ENCODE data around the gene SLC24A4.
"Not testable (repeated sequence)": the region's sequence is repeated elsewhere in the genome, so short reads cannot be mapped to it uniquely, and the experiment has no call there.

SLC24A4 gene

DNA sequence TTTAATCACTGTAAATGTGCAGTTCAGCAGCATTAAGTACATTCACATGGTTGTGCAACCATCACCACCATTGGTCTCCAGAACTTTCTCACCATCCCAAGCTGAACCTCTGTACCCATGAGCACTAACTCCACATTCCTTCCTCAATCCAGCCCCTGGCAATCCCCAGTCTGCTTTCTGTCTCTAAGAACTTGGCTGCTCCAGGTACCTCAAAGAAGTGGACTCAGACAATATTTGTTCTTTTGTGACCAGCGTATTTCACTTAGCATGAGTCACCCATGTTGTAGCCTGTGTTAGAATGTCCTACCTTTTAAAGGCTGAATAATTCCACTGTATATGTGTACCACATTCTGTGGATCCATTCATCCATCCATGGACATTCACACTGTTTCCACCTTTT lies 64.6 kb downstream of the SLC24A4 start:
- Histone ChIP-seq H3K27me3 (ENCODE audit: insufficient read depth, low read length) (peaks cover 8% of the 10 kb centered on the region; the same call in 1 of the 2 replicates), H3K36me3 (ENCODE audit: insufficient read depth, low read length) (no peaks in the 10 kb centered on the region), H3K79me2 (ENCODE audit: control insufficient read depth, insufficient read depth, low read length, unreplicated experiment) (no peaks in the 10 kb centered on the region)

DNA sequence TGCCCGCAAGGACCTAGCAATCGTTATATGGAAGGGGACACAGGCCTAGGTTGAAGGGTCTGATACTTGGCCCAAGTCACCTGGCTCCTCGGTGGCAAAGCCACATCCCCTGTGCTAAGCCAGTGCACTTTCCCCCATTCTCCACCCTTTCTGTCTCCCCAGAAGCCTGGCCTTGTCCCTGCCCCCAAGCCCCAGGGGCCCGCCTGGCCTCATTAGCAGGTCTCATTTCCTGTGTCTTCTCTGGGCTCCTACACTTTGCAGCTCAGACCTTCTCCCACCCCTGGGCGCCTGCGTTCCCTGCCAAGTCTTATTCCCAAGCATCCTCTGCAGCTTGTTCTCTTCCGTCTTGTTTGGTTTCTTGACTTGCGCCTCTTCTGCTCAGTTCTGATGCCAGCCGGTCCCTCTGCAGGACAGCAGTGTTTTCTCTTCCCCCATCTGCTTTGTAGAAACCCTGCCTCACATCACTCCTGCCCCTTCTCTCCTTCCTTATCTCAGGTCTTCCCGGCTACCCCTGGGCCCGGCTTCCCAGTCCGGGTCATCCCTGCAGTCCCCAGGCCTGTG lies 66.7 kb downstream of the SLC24A4 start:
- H3K79me2 ChIP-seq (ENCODE audit: control insufficient read depth, insufficient read depth, low read length, unreplicated experiment) = no peaks in the 10 kb centered on the region
- no peaks in the 10 kb centered on the region for H3K36me3 ChIP-seq (ENCODE audit: insufficient read depth, low read length)
- no peak overlapping the region for H3K27ac ChIP-seq (ENCODE audit: low read depth, low read length)
- no peak overlapping the region for H2AFZ ChIP-seq (ENCODE audit: low read length, unreplicated experiment)
- H3K4me3 ChIP-seq (ENCODE audit: low read depth, low read length) = no peak overlapping the region
- H3K4me1 ChIP-seq (ENCODE audit: control insufficient read depth, insufficient read depth, low read length, unreplicated experiment) = no peaks in the 10 kb centered on the region
- peaks cover 8% of the 10 kb centered on the region; the same call in 1 of the 2 replicates for H3K27me3 ChIP-seq (ENCODE audit: insufficient read depth, low read length)

More for the DNA sequence above, 64.6 kb downstream of the SLC24A4 start:
- H2AFZ ChIP-seq (ENCODE audit: low read length, unreplicated experiment) = no peak overlapping the region
- no peak overlapping the region for H3K4me3 ChIP-seq (ENCODE audit: low read depth, low read length)
- no peak overlapping the region for H3K27ac ChIP-seq (ENCODE audit: low read depth, low read length)
- no peaks in the 10 kb centered on the region for H3K4me1 ChIP-seq (ENCODE audit: control insufficient read depth, insufficient read depth, low read length, unreplicated experiment)

DNA sequence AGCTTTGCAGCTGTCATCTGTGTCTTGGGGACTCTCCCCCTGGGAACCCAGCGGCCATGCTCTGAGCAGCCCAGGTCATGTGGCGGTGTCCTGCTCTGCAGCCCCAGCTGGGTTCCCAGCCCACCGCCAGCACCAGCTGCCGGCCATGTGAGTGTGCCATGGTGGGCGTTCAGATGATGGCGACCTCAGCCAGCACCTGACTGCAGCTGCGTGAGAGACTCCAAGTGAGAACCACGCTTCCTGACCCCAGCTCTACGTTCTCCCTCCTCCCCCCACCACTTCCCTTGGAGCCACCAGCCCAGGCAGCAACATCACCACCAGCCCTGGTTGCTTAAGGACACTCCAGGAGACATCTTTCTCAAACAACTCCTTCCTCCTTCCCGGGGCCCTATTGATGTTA lies 68.8 kb downstream of the SLC24A4 start:
- no peaks in the 10 kb centered on the region for H3K36me3 ChIP-seq (ENCODE audit: insufficient read depth, low read length)
- H3K4me1 ChIP-seq (ENCODE audit: control insufficient read depth, insufficient read depth, low read length, unreplicated experiment) = peaks cover 2% of the 10 kb centered on the region
- no peaks in the 10 kb centered on the region for H3K79me2 ChIP-seq (ENCODE audit: control insufficient read depth, insufficient read depth, low read length, unreplicated experiment)
- no peak overlapping the region for H2AFZ ChIP-seq (ENCODE audit: low read length, unreplicated experiment)
- H3K27me3 ChIP-seq (ENCODE audit: insufficient read depth, low read length) = no peaks in the 10 kb centered on the region
- no peak overlapping the region for H3K27ac ChIP-seq (ENCODE audit: low read depth, low read length)
- H3K4me3 ChIP-seq (ENCODE audit: low read depth, low read length) = no peak overlapping the region

DNA sequence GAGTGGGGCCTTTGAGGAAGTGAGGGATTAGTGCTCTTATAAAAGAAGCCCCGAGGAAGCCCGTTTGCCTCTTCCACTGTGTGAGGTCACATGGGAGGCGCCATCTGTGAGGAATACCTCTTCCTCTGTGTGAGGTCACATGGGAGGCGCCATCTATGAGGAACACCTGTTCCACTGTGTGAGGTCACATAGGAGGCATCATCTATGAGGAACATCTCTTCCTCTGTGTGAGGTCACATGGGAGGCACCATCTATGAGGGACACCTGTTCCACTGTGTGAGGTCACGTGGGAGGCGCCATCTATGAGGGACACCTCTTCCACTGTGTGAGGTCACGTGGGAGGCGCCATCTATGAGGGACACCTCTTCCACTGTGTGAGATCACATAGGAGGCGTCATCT lies 69.7 kb downstream of the SLC24A4 start:
- H3K4me3 ChIP-seq (ENCODE audit: low read depth, low read length) = no peak overlapping the region
- no peaks in the 10 kb centered on the region for H3K36me3 ChIP-seq (ENCODE audit: insufficient read depth, low read length)
- H3K27me3 ChIP-seq (ENCODE audit: insufficient read depth, low read length) = no peaks in the 10 kb centered on the region
- no peak overlapping the region for H3K27ac ChIP-seq (ENCODE audit: low read depth, low read length)
- peaks cover 12% of the 10 kb centered on the region for H3K4me1 ChIP-seq (ENCODE audit: control insufficient read depth, insufficient read depth, low read length, unreplicated experiment)
- H3K79me2 ChIP-seq (ENCODE audit: control insufficient read depth, insufficient read depth, low read length, unreplicated experiment) = no peaks in the 10 kb centered on the region
- H2AFZ ChIP-seq (ENCODE audit: low read length, unreplicated experiment) = no peak overlapping the region

DNA sequence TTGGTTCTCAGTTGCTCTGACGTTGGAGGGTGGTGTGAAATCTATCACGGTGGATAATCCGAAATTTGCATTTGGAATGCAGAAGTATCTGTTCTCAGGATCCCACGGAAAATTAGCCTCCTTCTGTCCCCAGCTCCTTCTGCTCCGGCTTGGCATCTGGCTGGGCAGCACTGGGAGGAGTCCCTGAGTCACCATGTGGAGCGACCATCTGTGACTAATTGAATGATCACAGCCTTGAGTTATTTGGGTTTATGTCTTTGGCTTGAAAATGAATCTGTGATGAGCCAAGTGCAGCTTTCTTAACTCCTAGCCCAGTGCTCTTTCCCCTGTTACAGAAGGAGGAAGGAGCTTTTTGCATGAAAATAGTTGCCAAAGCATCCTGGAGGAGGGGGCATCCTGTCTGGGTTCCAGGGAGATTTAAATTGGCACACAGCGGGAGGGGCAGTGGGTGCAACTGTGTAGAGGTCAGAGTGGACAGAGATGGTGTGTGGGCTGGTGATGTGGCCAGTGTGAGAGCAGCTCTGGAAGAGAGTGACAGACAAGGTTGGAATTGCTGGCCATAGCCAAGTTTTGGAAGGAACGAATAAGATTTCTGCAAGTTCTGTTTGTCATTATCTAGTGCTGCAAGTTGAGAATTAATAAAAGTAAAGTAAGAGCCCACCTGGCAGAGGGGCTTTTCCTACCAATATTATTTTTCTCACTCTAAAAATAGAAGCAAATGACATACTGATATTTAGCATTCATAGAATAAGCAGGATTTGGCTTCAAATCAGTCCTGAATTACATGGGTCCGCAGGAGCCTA lies 74.4 kb downstream of the SLC24A4 start:
- no peak overlapping the region for H3K4me3 ChIP-seq (ENCODE audit: low read depth, low read length)
- H3K27ac ChIP-seq (ENCODE audit: low read depth, low read length) = no peak overlapping the region

DNA sequence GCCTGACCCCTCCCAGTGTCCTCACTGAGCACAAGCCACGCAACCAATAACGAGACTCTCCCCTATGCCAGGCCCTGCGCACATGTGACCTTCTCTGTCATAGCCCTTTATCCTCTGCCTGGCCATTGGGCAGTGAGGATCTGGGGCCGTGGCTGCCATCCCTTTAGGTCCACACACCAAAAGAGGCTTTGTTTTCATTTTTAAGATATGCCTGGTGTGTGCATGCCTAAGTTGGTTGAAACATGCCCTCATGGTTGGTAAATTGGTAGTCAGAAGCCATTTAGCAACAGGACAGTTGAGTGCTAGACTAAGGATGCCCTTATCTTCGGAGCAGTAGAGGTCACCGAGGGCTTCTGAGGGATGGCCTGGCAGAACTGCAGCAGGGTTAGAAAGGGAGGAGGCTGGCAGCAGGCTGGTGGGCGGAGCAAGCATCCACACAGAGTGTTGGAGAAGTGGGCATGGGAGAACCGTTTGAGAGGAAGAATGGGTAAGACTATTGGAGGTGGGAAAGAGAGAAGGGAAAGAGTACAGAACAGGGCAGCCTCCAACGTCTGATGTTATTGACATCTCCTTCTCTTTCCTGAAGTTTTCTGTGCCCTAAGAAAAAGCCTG lies 75.1 kb downstream of the SLC24A4 start:
- no peak overlapping the region for H3K27ac ChIP-seq (ENCODE audit: low read depth, low read length)

More for the DNA sequence above, 74.4 kb downstream of the SLC24A4 start:
- Histone ChIP-seq H3K27me3 (ENCODE audit: insufficient read depth, low read length) (no peaks in the 10 kb centered on the region; the same call in 1 of the 2 replicates), H3K36me3 (ENCODE audit: insufficient read depth, low read length) (no peaks in the 10 kb centered on the region), H3K4me1 (ENCODE audit: control insufficient read depth, insufficient read depth, low read length, unreplicated experiment) (peaks cover 22% of the 10 kb centered on the region), H2AFZ (ENCODE audit: low read length, unreplicated experiment) (no peak overlapping the region), H3K79me2 (ENCODE audit: control insufficient read depth, insufficient read depth, low read length, unreplicated experiment) (no peaks in the 10 kb centered on the region)

DNA sequence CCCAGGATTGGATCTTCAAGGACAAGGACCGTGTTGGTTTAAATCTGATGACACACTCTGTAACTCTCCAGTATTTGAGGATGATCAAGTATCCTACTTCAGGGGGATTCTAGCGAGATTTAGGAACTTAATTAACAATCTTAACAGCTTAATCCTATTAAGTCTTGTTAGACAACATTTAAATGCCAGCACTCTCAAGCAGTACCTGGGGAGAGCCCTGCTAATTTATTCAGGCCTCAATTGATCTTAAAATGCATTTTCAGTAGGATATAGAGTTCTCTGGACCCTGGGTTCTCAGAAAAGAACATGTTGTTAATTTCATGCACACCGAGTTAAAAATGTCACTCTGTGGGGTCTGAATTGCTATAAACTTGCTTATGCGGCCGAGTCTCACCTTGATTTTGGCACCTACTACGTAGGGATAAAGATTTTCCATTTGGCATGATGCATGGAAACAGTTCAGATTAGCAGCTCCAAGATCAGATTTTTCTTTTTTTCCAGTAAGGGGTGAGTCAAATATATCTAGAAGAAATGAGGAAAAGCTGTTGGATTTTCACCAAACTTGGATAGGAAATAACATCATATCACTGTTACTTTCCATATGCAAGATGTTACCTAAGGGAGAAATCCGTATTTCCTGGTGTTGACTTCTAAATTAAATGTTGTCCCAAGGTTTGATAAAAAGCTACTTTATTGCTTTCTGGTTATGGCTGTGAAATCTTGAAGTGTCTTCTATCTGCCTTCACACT lies 76.1 kb downstream of the SLC24A4 start:
- no peak overlapping the region for H3K27ac ChIP-seq (ENCODE audit: low read depth, low read length)
- no peaks in the 10 kb centered on the region for H3K36me3 ChIP-seq (ENCODE audit: insufficient read depth, low read length)
- no peak overlapping the region for H2AFZ ChIP-seq (ENCODE audit: low read length, unreplicated experiment)
- no peaks in the 10 kb centered on the region for H3K79me2 ChIP-seq (ENCODE audit: control insufficient read depth, insufficient read depth, low read length, unreplicated experiment)
- peaks cover 22% of the 10 kb centered on the region for H3K4me1 ChIP-seq (ENCODE audit: control insufficient read depth, insufficient read depth, low read length, unreplicated experiment)
- H3K27me3 ChIP-seq (ENCODE audit: insufficient read depth, low read length) = peaks cover 7% of the 10 kb centered on the region; the same call in 1 of the 2 replicates
- H3K4me3 ChIP-seq (ENCODE audit: low read depth, low read length) = no peak overlapping the region

More for the DNA sequence above, 75.1 kb downstream of the SLC24A4 start:
- Histone ChIP-seq H3K79me2 (ENCODE audit: control insufficient read depth, insufficient read depth, low read length, unreplicated experiment) (no peaks in the 10 kb centered on the region), H3K36me3 (ENCODE audit: insufficient read depth, low read length) (no peaks in the 10 kb centered on the region), H3K27me3 (ENCODE audit: insufficient read depth, low read length) (peaks cover 6% of the 10 kb centered on the region; the same call in 1 of the 2 replicates), H2AFZ (ENCODE audit: low read length, unreplicated experiment) (no peak overlapping the region), H3K4me1 (ENCODE audit: control insufficient read depth, insufficient read depth, low read length, unreplicated experiment) (peaks cover 22% of the 10 kb centered on the region), H3K4me3 (ENCODE audit: low read depth, low read length) (no peak overlapping the region)

DNA sequence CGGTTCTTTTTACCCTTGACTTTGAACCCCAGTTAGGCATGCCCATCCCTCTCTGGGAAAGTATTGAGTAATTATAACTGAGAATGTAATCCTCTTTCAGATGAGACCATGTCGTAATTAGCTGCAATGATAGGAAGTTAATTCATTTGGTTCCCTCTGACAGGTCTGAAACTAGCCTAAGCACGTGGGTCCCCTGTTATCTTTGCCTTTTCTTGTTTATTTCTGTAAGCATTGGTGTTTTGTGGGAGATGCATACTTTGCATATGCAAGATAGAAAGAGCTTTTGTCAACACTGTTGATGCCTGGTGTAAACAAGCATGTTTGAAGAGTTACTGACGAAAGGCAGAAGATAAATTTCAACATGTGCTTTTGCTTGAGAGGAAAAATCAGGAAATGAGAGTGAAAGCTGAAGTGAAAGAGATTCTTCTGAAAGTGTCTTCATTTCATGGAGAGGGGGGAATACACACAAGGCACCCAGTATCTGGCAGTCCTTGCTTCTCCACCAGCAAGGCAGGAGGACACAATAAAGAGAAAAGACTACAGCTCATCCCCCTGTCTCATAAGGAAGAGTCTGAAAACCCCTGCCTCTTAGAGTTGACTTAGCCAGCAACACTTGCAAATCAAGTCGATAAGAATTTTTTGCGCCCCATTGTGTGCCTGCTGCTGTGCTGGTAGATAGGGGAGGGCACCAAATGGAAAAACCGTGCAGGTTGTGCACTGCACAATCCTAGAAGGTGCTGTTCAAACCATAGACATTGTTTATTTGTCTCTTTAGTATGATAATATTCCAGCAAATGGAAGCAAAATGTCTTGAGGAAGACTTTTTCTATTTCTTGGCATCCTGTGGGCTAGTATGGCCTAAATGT lies 77.8 kb downstream of the SLC24A4 start:
- Histone ChIP-seq H3K36me3 (ENCODE audit: insufficient read depth, low read length) (no peaks in the 10 kb centered on the region), H3K27me3 (ENCODE audit: insufficient read depth, low read length) (peaks cover 7% of the 10 kb centered on the region; the same call in 1 of the 2 replicates), H3K4me3 (ENCODE audit: low read depth, low read length) (no peak overlapping the region), H3K4me1 (ENCODE audit: control insufficient read depth, insufficient read depth, low read length, unreplicated experiment) (peaks cover 22% of the 10 kb centered on the region), H2AFZ (ENCODE audit: low read length, unreplicated experiment) (no peak overlapping the region), H3K27ac (ENCODE audit: low read depth, low read length) (no peak overlapping the region), H3K79me2 (ENCODE audit: control insufficient read depth, insufficient read depth, low read length, unreplicated experiment) (no peaks in the 10 kb centered on the region)

DNA sequence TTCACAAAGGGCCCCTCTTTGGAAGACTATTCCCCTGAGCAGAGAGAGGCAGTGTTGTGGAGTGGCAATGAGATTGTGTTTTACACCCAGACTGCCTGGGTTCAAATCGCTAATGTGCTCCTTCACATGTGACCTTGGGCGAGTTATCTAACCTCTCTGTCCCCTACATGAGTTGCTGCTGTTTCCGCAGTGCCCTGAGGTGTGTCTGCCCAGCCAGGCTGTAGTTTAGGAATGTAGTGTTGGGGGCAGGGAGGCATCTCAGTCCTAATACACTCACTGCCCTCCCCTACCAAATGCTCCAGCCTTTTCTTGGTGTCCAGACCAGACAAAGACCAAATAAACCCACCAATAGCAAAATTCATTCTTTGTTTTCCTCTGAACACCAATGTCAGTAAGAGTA lies 78.6 kb downstream of the SLC24A4 start:
- Histone ChIP-seq H3K36me3 (ENCODE audit: insufficient read depth, low read length) (no peaks in the 10 kb centered on the region), H3K4me1 (ENCODE audit: control insufficient read depth, insufficient read depth, low read length, unreplicated experiment) (peaks cover 22% of the 10 kb centered on the region), H3K4me3 (ENCODE audit: low read depth, low read length) (no peak overlapping the region), H3K79me2 (ENCODE audit: control insufficient read depth, insufficient read depth, low read length, unreplicated experiment) (no peaks in the 10 kb centered on the region), H3K27me3 (ENCODE audit: insufficient read depth, low read length) (peaks cover 7% of the 10 kb centered on the region; the same call in 1 of the 2 replicates), H2AFZ (ENCODE audit: low read length, unreplicated experiment) (no peak overlapping the region), H3K27ac (ENCODE audit: low read depth, low read length) (no peak overlapping the region)

DNA sequence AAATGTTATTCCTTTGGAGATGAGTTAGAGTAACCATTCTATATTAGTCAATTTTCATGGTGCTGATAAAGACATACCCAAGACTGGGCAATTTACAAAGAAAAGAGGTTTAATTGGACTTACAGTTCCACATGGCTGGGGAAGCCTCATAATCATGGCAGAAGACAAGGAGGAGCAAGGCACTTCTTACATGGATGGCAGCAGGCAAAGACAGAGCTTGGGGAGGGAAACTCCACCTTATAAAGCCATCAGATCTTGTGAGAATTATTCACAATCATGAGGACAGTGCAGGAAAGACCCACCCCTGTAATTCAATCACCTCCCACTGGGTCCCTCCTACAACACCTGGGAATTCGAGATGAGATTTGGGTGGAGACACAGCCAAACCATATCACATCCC lies 79.5 kb downstream of the SLC24A4 start:
- H3K4me1 ChIP-seq (ENCODE audit: control insufficient read depth, insufficient read depth, low read length, unreplicated experiment) = peaks cover 12% of the 10 kb centered on the region
- not testable (repeated sequence) for H3K36me3 ChIP-seq (ENCODE audit: insufficient read depth, low read length); H3K4me3 ChIP-seq (ENCODE audit: low read depth, low read length); H3K27me3 ChIP-seq (ENCODE audit: insufficient read depth, low read length); H3K79me2 ChIP-seq (ENCODE audit: control insufficient read depth, insufficient read depth, low read length, unreplicated experiment); H2AFZ ChIP-seq (ENCODE audit: low read length, unreplicated experiment); H3K27ac ChIP-seq (ENCODE audit: low read depth, low read length)

All from ACC112 (cell line).